GM10266 (cell line): Measurements from ENCODE around the gene SLC25A12.

Experiments
- DNase-seq: peaks from one replicate; pipeline ENCODE4 v3.0.0; 2012; ENCODE audit errors: extremely low spot score
- CTCF ChIP-seq: IDR thresholded peaks from 2 replicates; pipeline ENCODE4 v1.5.1; 2012; ENCODE audit warnings: mild to moderate bottlenecking, low read depth; ENCODE audit not compliant: control insufficient read depth, insufficient read depth; ENCODE audit errors: missing control alignments

The SLC25A12 gene

GRCh38 chr2:171841996-171842395, 52.0 kb downstream of the SLC25A12 start:
- no peak for DNase-seq
- no peak for TF ChIP-seq CTCF

GRCh38 chr2:171837736-171838135, 56.3 kb downstream of the SLC25A12 start:
- DNase-seq: no peak

GRCh38 chr2:171836146-171836910, 57.7 kb downstream of the SLC25A12 start:
- no peak for TF ChIP-seq CTCF
- no peak for DNase-seq

More at GRCh38 chr2:171837736-171838135, 56.3 kb downstream of the SLC25A12 start:
- no peak for TF ChIP-seq CTCF

GRCh38 chr2:171835386-171835785, 58.7 kb downstream of the SLC25A12 start:
- no peak for DNase-seq
- TF ChIP-seq CTCF: no peak

- no peak for DNase-seq
- no peak for TF ChIP-seq CTCF
Measured at GRCh38 chr2:171834286-171834685, 59.8 kb downstream of the SLC25A12 start.

- DNase-seq: no peak
- no peak for TF ChIP-seq CTCF
Measured at GRCh38 chr2:171832489-171832888, 61.6 kb downstream of the SLC25A12 start.

GRCh38 chr2:171830039-171830438, 64.0 kb downstream of the SLC25A12 start:
- DNase-seq: no peak
- no peak for TF ChIP-seq CTCF
